K562 (cell line): ENCODE results near the gene C1QL3.

Experiments
- HNRNPH1 ChIP-seq: fragments of 200-400 bp; formaldehyde crosslinking; optimal IDR thresholded peaks from 2 replicates; pipeline ENCODE3; 2017; ENCODE audit warnings: low read depth, mild to moderate bottlenecking, low read length, moderate library complexity
- SPI1 ChIP-seq: IDR thresholded peaks from 2 replicates; pipeline ENCODE4 v1.6.1; 2011; ENCODE audit warnings: low read depth, low read length, control low read depth, borderline replicate concordance
- U2AF2 ChIP-seq: fragments of 200-400 bp; formaldehyde crosslinking; optimal IDR thresholded peaks from 2 replicates; pipeline ENCODE3; 2017; ENCODE audit warnings: low read depth, mild to moderate bottlenecking, low read length
- TF ChIP-seq, protein P1 (sequence below), 3 experiments: IDR thresholded peaks in 2 of 3; conservative IDR thresholded peaks in 1 of 3; 2 replicates each; pipeline ENCODE4 v1.5.1; 2011 to 2012; ENCODE audit warnings: low read length in 3 of 3, mild to moderate bottlenecking in 3 of 3, control low read depth in 2 of 3, improper control_type of control experiment in 1 of 3, inconsistent platforms in 1 of 3, low read depth in 1 of 3, mixed read lengths in 1 of 3, moderate library complexity in 1 of 3; ENCODE audit not compliant: insufficient read depth in 2 of 3

DNA sequence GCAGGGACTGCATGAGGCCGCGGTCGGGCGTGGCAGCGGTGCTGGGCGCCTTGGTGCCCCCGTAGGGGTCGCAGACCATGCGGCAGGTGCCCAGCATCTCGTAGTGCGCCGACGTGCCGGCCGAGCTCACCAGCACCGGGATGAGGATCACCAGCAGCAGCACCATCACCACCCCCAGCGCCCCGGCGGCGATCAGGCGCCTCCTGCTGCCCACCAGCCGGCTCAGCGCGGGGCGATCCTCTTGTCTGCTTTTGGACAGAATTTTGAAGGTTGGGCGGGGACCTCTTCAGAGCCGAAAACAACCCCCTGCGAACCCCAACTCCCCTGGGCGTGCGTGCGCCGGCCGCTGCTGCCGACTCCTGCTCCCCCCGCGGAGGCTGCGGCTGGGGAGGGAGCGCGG lies 779 bp downstream of the C1QL3 start:
- TF ChIP-seq, protein P1, sequence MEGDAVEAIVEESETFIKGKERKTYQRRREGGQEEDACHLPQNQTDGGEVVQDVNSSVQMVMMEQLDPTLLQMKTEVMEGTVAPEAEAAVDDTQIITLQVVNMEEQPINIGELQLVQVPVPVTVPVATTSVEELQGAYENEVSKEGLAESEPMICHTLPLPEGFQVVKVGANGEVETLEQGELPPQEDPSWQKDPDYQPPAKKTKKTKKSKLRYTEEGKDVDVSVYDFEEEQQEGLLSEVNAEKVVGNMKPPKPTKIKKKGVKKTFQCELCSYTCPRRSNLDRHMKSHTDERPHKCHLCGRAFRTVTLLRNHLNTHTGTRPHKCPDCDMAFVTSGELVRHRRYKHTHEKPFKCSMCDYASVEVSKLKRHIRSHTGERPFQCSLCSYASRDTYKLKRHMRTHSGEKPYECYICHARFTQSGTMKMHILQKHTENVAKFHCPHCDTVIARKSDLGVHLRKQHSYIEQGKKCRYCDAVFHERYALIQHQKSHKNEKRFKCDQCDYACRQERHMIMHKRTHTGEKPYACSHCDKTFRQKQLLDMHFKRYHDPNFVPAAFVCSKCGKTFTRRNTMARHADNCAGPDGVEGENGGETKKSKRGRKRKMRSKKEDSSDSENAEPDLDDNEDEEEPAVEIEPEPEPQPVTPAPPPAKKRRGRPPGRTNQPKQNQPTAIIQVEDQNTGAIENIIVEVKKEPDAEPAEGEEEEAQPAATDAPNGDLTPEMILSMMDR (IDR thresholded peaks at IDR 0.05 in 2 of 3, conservative IDR thresholded peaks at IDR 0.05 in 1 of 3; ENCODE audit: insufficient read depth in 2 of 3, low read depth in 1 of 3, low read length in 3 of 3): no peak
- no peak for TF ChIP-seq SPI1
- no peak for TF ChIP-seq U2AF2
- no peak for TF ChIP-seq HNRNPH1
